NCI-H2196 treated with DMSO at 0.1 percent for 48 hours (cell line): ENCODE results near the gene KLK5.

Source experiments
- DNase-seq: peaks from one replicate; lab custom pipeline; 2025; ENCODE audit not compliant: unreplicated experiment; lab: John Stamatoyannopoulos, UW

Gene KLK5

GRCh38 chr19:50969413-50969760 lies 16.5 kb upstream of the KLK5 start, which contains the start of gene KLK6:
Gene KLK6 (minus strand): TSS chr19:50969591. CDS start chr19:50968104, 1,487 bp downstream.
- no peak for DNase-seq

- DNase-seq = no peak
Measured at GRCh38 chr19:50968716-50969412, 16.0 kb upstream of the KLK5 start.

- no peak for DNase-seq
Measured at GRCh38 chr19:50967929-50968715, 15.3 kb upstream of the KLK5 start.

- no peak for DNase-seq
Measured at GRCh38 chr19:50964266-50964665, 11.4 kb upstream of the KLK5 start.

DNA sequence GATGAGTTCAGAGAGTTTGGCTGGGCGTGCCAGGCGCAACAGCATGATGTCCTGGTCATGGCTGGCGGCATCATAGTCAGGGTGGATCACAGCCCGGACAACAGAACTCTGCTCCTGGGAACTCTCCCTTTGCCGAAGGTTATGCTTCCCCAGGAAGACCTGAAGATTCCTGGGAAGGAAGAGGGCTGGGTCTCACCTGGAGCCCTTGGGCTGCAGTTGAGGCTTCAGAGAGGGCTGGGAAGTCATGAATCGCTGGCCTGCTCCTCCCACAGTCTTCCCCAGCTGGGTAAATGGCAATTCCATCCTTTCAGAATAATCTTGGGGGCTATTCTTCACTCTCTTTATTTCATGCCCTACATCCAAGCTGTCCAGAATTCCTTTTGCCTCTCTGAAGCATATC lies 10.5 kb upstream of the KLK5 start:
- no peak for DNase-seq

- DNase-seq = no peak
Measured at GRCh38 chr19:50962245-50962644, 9.4 kb upstream of the KLK5 start.

GRCh38 chr19:50959731-50960500 lies 7.1 kb upstream of the KLK5 start:
- DNase-seq = no peak

DNA sequence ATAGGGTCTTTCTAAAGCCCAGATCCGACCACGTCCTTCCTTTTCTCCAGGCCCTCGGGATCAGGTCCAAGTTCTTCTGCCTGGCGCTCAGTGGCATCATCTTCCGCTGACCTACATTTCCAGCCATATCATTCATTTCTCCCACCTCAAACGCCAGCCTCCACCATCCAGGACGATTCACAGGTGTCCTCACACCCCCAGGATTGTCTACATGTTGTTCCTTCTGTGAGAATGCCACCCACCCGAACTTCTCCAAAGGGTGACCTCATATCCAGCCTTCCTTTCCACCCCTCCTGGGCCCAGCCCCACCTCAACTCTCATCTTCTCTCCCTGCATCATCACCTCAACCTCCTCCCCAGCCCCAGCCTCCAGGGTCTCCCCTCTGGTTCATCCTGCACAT lies 4.7 kb upstream of the KLK5 start:
- DNase-seq = no peak

- DNase-seq = no peak
Measured at GRCh38 chr19:50949861-50950260, 3.0 kb downstream of the KLK5 start.

DNA sequence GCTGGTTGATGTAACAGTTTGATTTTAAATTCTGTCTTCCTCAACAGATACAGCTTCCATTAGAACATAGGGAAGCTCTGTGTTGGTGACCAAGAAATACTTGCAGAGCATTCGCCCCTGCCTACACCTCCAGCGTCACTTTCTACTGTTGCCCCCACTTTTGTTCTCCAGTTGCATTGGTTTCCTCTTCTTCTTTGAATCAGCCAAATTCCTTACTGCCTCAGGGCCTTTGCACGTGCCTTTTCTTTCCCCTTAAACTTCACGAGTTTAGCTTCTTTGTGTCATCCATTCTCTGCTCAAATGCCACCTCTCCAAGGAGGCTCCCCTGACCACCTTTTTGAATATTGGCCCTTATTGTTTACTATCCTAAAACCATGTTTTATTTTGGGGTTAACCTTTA lies 5.7 kb downstream of the KLK5 start:
- no peak for DNase-seq

GRCh38 chr19:50944795-50945194 lies 8.0 kb downstream of the KLK5 start:
- no peak for DNase-seq

DNA sequence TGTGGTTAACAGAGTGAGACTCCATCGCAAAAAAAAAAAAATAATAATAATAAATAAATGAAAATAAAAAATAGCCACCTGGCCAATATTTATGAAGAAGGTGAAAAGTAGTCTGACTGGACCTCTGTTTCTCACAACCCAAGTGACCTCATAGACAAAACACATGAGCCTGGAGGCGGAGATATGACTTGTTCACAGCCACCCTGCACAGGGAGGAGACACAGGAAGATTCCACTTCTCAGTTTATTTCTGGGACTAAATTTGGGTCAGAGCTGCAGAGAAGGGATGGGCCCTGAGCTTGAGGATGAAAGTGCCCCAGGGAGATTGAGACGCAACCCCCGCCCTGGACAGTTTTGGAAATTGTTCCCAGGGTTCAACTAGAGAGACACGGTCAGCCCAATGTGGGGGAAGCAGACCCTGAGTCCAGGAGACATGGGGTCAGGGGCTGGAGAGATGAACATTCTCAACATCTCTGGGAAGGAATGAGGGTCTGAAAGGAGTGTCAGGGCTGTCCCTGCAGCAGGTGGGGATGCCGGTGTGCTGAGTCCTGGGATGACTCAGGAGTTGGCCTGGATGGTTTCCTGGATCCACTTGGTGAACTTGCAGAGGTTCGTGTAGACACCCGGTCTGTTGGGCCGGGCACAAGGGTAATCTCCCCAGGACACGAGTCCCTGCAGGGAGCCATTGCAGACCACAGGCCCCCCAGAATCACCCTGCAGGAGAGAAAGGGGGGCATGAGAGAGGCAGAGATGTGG lies 9.6 kb downstream of the KLK5 start:
- DNase-seq = no peak

GRCh38 chr19:50939596-50939995 lies 13.2 kb downstream of the KLK5 start:
- no peak for DNase-seq

GRCh38 chr19:50933640-50934039 lies 19.2 kb downstream of the KLK5 start:
- no peak for DNase-seq

- DNase-seq = no peak
Measured at GRCh38 chr19:50932690-50933083, 20.2 kb downstream of the KLK5 start.

GRCh38 chr19:50932018-50932689 lies 20.7 kb downstream of the KLK5 start:
- DNase-seq = no peak

DNA sequence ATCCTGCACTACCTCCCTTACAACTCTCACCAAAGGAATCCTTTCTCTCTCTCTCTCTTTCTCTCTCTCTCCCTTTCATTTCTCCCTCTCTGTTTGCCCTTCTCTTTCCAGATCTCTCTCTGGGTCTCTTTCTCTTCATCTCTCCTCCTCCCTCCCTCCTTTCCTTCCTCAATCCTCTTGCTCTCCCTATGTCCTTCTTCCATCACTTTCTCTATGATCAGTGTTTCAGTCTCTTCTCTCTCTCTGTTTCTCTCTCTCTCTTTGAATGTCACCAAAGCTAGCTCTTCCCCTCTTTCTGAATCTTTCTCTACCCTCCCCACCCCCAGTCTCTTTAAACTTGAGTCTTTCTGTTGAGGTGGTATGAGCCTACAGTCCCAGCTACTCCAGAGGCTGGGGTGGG lies 21.8 kb downstream of the KLK5 start:
- DNase-seq = no peak

DNA sequence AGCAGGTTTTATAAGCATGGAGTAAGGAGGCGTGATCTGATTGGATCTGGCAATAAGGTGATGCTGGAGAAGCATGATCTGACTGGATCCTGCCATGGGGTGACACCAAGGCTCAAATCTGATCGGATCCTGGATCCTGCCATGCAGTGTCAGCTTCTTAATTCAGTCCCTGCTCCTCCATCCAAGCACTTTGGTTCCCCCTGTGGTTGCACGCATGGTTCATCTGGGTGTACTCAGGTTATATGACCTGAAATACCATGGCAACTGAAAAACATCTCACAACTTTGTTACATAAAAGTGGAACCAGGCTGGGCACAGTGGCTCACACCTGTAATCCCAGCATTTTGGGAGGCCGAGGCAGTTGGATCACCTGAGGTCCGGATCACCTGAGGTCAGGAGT lies 24.0 kb downstream of the KLK5 start:
- no peak for DNase-seq

GRCh38 chr19:50926144-50926543 lies 26.7 kb downstream of the KLK5 start:
- no peak for DNase-seq

GRCh38 chr19:50925734-50926133 lies 27.1 kb downstream of the KLK5 start:
- DNase-seq = no peak

DNA sequence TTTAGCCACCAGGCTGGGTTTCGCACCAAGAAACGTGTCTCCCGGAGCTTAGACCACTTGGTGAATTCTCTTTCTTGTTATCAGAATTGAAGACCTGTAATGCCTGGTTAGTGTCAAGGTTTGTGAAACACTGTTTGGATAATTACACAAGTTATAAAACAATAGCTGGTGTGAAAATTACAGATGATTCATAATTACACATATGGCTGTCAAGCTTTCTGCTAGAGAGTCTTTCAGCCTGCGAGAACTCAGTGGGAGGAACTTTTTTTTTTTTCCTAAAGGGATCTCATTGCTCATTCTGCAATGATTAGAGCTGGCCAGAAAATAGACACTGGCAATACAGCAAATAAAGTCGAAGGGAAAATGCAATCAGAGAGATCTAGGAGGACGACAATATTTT lies 28.3 kb downstream of the KLK5 start:
- no peak for DNase-seq
